Skeletal muscle tissue (tissue), 4 donors: ENCODE measurements around the gene TSEN15. TPM values are rescaled to one million over a fixed set of nuclear protein-coding genes. Genes with fewer than 3 reads are reported as not detected.
A peak's percentile ranks its signal among the peaks of the same experiment; 100 is the strongest.

Experiments used
- H3K27ac ChIP-seq: one replicate; pipeline ENCODE4 v1.7.0; 2013; ENCODE audit warnings: mild to moderate bottlenecking, low read depth, low read length, inconsistent platforms
- H3K27me3 ChIP-seq, 3 donors: one replicate each; pipeline ENCODE4 v1.7.0; 2013; ENCODE audit warnings: low read length in 3 of 3; ENCODE audit not compliant: control insufficient read depth in 3 of 3, insufficient read depth in 3 of 3
- H3K36me3 ChIP-seq, 3 donors: one replicate each; pipeline ENCODE4 v1.7.0; 2013; ENCODE audit warnings: low read length in 3 of 3; ENCODE audit not compliant: control insufficient read depth in 3 of 3, insufficient read depth in 3 of 3
- H3K4me1 ChIP-seq, 3 donors: one replicate each; pipeline ENCODE4 v1.7.0; 2013; ENCODE audit warnings: low read length in 3 of 3, mild to moderate bottlenecking in 3 of 3; ENCODE audit not compliant: control insufficient read depth in 3 of 3, insufficient read depth in 3 of 3
- H3K4me3 ChIP-seq, 3 donors: one replicate each; pipeline ENCODE4 v1.7.0; 2013; ENCODE audit warnings: low read length in 3 of 3
- H3K9ac ChIP-seq, 3 donors: one replicate each; pipeline ENCODE4 v1.7.0; 2013; ENCODE audit warnings: low read length in 3 of 3, mild to moderate bottlenecking in 3 of 3, moderate library complexity in 2 of 3, low read depth in 1 of 3
- H3K9me3 ChIP-seq, 3 donors: one replicate each; pipeline ENCODE4 v1.7.0; 2013; ENCODE audit warnings: low read length in 3 of 3; ENCODE audit not compliant: control insufficient read depth in 3 of 3
- total RNA-seq: library from RNA; depleted of rRNA; stranded (reverse); fragments of >200 nt; gene quantifications from one replicate; pipeline ENCODE4 v1.2.3, GENCODE V29; 2014
- donor health status: Osteomylitis.

TSEN15 gene
- 19.3 TPM for total RNA-seq

DNA sequence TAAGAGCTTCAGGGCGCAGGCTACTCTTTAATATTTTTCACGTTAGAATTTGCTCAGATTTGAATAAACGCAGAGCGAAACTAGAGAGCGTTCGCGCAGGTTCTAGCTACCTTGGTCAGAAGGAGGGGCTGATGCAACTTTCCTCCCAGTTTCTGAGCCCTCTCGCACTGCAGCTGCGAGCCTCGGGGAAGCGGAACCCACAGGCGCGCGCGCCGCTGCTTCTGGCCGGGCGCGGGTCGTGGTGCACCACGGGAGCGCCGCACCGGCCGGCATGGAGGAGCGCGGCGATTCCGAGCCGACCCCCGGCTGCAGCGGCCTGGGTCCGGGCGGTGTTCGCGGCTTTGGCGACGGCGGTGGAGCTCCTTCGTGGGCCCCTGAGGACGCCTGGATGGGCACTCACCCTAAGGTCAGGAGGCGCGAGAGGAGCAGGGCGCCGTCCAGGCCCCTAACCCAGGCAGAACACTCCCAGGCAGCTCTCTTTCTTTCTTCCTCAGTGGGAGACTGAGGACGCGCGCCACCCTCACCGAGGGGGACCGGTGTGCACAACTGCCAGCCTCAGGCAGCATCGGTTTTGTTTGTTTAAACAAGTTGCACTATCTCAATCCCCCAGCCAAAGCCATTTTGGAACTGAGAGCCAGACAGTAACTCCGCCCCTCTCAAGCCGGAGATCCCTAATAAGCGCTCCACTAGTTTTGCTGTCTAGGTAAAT is at the start of gene TSEN15:
TSS of gene TSEN15 (plus strand) at position 246 of the 709 bp plus-strand sequence. CDS start at position 272, 26 bp downstream.
- Histone ChIP-seq H3K36me3 (peaks cover 0 to 5% (median 4%) of the 10 kb centered on the region in 3 donors), H3K9me3 (no peaks in the 10 kb centered on the region), H3K27ac (peak within 1 kb of the TSS; percentile 71), H3K4me3 (peak within 1 kb of the TSS; percentile 91 to 94 (median 94)), H3K9ac (peak within 1 kb of the TSS; percentile 81 to 91 (median 90)), H3K4me1 (peaks cover 8 to 18% (median 10%) of the 10 kb centered on the region in 3 donors), H3K27me3 (no peaks in the 10 kb centered on the region)

DNA sequence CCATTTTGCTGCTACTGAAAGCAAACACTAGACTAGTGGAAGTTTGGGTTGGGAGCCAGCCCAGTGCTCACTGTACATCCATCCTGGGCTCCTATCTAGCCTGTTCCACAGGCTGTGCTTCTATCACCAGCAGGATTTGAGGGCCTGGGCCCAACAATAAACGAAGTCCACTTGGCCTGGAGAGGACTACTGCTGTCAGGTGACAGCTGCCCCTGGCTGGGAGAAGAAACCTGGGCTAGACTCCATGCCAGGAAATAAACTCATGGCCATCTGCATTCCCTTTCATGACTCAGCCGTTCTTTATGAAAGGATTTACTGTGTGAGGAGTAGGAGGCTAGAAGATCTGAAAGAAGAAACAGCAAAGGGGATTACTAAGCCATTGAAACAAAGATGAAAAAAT is 49.5 kb upstream of the TSEN15 start:
- H3K27me3 ChIP-seq = no peaks in the 10 kb centered on the region
- H3K9me3 ChIP-seq = no peaks in the 10 kb centered on the region
- H3K4me1 ChIP-seq = peaks cover 0 to 5% (median 0%) of the 10 kb centered on the region in 3 donors
- H3K4me3 ChIP-seq = peak overlapping the region in 2 of 3 donors; percentile 14 to 17
- no peak overlapping the region for H3K9ac ChIP-seq
- peak overlapping the region; percentile 6 for H3K27ac ChIP-seq
- H3K36me3 ChIP-seq = no peaks in the 10 kb centered on the region

DNA sequence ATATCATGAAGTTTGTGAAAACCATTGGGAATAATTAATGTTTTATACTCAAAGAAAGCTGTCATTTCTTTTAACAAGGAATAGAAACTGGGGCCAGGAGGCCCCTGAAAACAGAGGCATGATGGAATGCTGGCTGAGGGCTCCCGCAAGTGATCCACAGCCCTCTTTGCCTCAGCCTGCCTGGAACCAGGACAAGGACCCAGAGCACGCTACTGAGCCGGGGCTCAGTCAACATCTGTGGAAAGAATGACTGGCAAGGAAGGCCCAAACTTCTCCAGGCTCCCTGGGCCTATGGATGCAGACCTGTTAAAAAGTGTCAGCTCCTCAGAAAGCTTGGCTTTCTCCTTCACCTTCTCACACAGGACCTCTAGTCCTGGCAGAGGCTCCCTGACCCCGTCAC is 46.6 kb upstream of the TSEN15 start:
- H3K27ac ChIP-seq = no peak overlapping the region
- H3K4me3 ChIP-seq = no peak overlapping the region
- peaks cover 0 to 5% (median 0%) of the 10 kb centered on the region in 3 donors for H3K4me1 ChIP-seq
- H3K27me3 ChIP-seq = no peaks in the 10 kb centered on the region
- H3K9me3 ChIP-seq = no peaks in the 10 kb centered on the region
- H3K36me3 ChIP-seq = no peaks in the 10 kb centered on the region
- no peak overlapping the region for H3K9ac ChIP-seq

DNA sequence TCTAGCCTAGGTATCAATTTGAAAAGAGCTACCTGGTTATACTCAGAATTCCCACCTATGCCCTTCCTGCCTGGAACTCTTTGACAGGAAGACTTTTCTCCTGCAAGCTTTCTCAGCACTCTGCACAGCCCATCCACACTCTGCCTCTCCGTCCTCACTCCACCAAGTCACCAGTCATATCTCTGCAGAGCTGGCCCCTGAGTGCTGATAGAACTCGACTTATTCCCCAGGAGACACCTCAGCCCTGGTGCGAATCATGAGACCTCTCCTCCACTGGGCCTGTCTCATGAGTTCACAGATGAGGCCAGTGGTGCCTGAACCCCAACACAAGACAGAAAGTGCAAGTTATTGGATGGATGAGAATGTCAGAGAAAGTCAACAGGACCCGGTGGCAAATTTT is 46.0 kb upstream of the TSEN15 start:
- H3K4me1 ChIP-seq = peaks cover 0 to 5% (median 0%) of the 10 kb centered on the region in 3 donors
- no peaks in the 10 kb centered on the region for H3K36me3 ChIP-seq
- no peak overlapping the region for H3K9ac ChIP-seq
- no peaks in the 10 kb centered on the region for H3K9me3 ChIP-seq
- no peaks in the 10 kb centered on the region for H3K27me3 ChIP-seq
- H3K4me3 ChIP-seq = no peak overlapping the region
- H3K27ac ChIP-seq = no peak overlapping the region

DNA sequence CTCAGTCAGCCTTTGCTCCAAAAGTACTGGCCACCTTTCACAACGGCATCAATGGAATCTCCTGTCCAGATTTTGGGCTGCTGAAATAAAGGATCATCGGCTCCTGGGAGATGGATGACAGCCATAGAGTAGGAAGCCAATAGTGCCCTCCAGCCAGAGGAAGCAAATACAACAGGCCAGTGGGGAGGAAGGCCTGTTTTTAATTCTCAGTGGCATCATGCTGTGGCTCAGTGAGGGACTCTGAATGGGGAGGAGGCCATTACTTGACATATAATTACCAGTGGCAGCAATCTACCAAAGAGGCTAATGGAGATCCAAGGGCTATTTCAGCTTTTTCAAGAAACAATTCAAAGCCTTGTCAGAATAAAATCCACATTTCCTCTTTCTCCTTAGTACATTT is 40.7 kb upstream of the TSEN15 start:
- no peaks in the 10 kb centered on the region for H3K4me1 ChIP-seq
- H3K36me3 ChIP-seq = no peaks in the 10 kb centered on the region
- H3K27me3 ChIP-seq = no peaks in the 10 kb centered on the region
- no peaks in the 10 kb centered on the region for H3K9me3 ChIP-seq
- H3K27ac ChIP-seq = no peak overlapping the region
- H3K9ac ChIP-seq = no peak overlapping the region
- H3K4me3 ChIP-seq = no peak overlapping the region

DNA sequence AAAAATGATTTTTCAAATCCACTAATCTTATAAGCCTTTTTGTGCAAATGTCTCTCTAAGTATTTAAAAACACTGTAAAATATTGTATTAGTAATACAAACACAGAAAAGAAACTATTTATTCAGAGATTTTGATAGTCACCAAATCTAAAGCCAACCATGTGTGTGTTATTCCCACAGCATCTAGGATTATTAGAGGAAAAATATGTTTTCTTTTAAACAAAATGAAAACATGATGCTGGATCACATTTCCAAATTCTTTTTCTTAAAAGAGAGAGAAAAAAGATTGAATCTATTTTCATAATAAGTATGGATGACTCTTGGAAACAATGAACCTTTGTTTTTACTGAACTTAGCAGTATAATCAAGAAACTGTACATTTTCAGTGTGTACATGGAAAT is 39.3 kb upstream of the TSEN15 start:
- H3K9me3 ChIP-seq = no peaks in the 10 kb centered on the region
- H3K27me3 ChIP-seq = no peaks in the 10 kb centered on the region
- no peaks in the 10 kb centered on the region for H3K36me3 ChIP-seq
- H3K27ac ChIP-seq = no peak overlapping the region
- no peak overlapping the region for H3K4me3 ChIP-seq
- no peaks in the 10 kb centered on the region for H3K4me1 ChIP-seq
- no peak overlapping the region for H3K9ac ChIP-seq

DNA sequence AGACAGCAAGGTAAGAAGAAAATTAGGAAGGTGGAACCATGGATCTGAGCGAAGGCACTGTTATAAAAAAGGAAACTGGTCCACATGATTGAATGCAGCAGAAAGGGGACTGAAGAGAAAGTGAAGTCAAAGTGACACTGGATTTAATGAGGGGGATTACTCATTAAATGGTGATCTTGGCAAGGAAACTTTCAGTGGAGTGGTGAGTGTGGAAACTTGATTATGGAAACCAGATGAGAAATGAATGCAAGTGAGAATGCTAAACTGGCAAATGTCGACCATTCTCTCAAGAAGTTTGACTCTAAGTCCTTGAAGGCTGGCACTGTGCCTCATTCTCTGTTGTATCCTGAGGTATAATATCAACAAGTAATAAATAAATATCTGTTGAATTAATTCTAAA is 37.3 kb upstream of the TSEN15 start:
- Histone ChIP-seq H3K9ac (no peak overlapping the region), H3K36me3 (no peaks in the 10 kb centered on the region), H3K27ac (no peak overlapping the region), H3K4me1 (no peaks in the 10 kb centered on the region), H3K4me3 (no peak overlapping the region), H3K9me3 (no peaks in the 10 kb centered on the region), H3K27me3 (no peaks in the 10 kb centered on the region)

DNA sequence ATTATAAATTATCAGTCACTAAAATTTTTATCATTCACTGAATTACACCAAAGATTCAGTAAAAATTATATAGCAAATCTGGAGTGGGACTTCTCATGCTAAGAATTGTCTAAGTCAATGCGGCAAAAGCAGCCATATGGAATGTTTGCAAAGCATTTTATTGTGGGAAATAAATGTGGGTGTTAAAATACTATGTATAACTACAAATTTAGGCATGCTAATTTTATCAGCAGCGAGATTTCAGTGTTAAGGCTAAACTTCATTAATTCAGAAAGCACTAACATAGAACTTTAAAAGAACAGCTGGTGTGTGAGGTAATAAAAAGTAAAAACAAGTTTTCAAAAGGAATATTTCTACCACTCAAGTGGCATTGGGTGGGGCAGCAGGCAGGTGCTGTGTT is 35.4 kb upstream of the TSEN15 start:
- Histone ChIP-seq H3K36me3 (no peaks in the 10 kb centered on the region), H3K4me3 (no peak overlapping the region), H3K9me3 (no peaks in the 10 kb centered on the region), H3K27me3 (no peaks in the 10 kb centered on the region), H3K4me1 (no peaks in the 10 kb centered on the region), H3K27ac (no peak overlapping the region), H3K9ac (no peak overlapping the region)

DNA sequence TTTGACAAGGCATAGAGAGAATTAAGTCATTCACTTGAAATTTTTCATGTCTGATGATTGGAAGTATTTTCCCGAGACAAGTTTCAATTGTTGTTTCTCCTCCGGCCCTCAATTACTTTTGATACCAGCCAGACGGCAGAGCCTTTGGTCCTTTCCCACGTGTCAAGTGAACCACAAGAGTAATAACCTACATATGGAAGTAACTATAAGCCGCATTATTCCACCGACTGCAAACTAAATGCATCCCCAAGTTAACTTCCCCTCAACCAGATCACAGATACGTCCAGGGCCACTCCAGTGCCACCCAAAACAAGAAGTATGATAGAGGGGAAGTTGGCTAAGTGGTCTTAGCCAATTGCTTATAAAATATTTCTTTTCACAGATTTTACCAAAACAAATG is 34.2 kb upstream of the TSEN15 start:
- H3K9ac ChIP-seq = no peak overlapping the region
- no peak overlapping the region for H3K27ac ChIP-seq
- H3K27me3 ChIP-seq = no peaks in the 10 kb centered on the region
- H3K4me1 ChIP-seq = peaks cover 0 to 5% (median 0%) of the 10 kb centered on the region in 3 donors
- no peak overlapping the region for H3K4me3 ChIP-seq
- H3K9me3 ChIP-seq = no peaks in the 10 kb centered on the region
- no peaks in the 10 kb centered on the region for H3K36me3 ChIP-seq

DNA sequence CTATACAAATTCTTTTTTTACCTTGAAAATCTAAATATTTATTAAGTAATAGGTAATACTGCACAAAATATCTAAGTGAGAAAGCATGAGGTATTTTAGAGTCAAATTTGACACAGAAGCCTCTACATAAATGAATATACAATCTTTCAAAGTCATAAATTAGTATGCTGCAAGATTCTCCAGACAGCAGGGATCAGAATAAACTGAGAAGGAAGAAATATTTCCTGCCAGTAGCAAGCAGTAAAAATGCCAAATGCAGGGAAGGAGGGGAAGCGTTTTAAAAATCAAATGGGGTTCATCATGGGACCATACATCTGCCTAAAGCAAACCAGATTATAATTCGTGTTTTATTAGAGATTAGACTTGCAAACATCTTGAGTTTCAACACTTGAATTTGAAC is 32.9 kb upstream of the TSEN15 start:
- Histone ChIP-seq H3K9me3 (no peaks in the 10 kb centered on the region), H3K27me3 (no peaks in the 10 kb centered on the region), H3K27ac (no peak overlapping the region), H3K36me3 (no peaks in the 10 kb centered on the region), H3K9ac (no peak overlapping the region), H3K4me3 (no peak overlapping the region), H3K4me1 (peaks cover 6 to 15% (median 6%) of the 10 kb centered on the region in 3 donors)
